Activated naive CD8-positive, alpha-beta T cell treated with anti-CD3 and anti-CD28 coated beads, Interleukin-2, amount 10 ng/mL, durations not matched to agents 7 days and 5 days (primary cell): Measurements from ENCODE around the gene PLXNA1. TPM values are rescaled to one million over a fixed set of nuclear protein-coding genes. Genes with fewer than 3 reads are reported as not detected.

Experiments
- ATAC-seq: fragments of 150-1000 bp; cut with Tn5 transposase; one replicate; pipeline ENCODE4 v1.10.0; 2021; ENCODE audit warnings: low read depth, moderate library complexity
- POLR2A ChIA-PET: fragments of 350-600 bp; sonication (Branson Sonifier 250); formaldehyde crosslinking; loops from one replicate; lab custom pipeline; 2021; ENCODE audit warnings: antibody characterized with exemption; lab: Charles Lee
- DNase-seq: peaks from one replicate; pipeline ENCODE4 v3.0.0; 2021
- H3K27ac Mint-ChIP-seq: one replicate; pipeline ENCODE4 v1.8.0; 2022; ENCODE audit warnings: mild to moderate bottlenecking, mixed read lengths
- H3K27me3 Mint-ChIP-seq: one replicate; pipeline ENCODE4 v1.8.0; 2022; ENCODE audit warnings: mild to moderate bottlenecking, moderate library complexity, mixed read lengths
- H3K36me3 Mint-ChIP-seq: one replicate; pipeline ENCODE4 v1.8.0; 2021; ENCODE audit warnings: mild to moderate bottlenecking, mixed read lengths
- H3K4me1 Mint-ChIP-seq: one replicate; pipeline ENCODE4 v1.8.0; 2021; ENCODE audit warnings: mixed read lengths
- H3K4me3 Mint-ChIP-seq: one replicate; pipeline ENCODE4 v1.8.0; 2022; ENCODE audit warnings: mild to moderate bottlenecking, moderate library complexity, mixed read lengths
- H3K9me3 Mint-ChIP-seq: one replicate; pipeline ENCODE4 v1.8.0; 2021; ENCODE audit warnings: mixed read lengths
- total RNA-seq, 2 experiments: library from RNA; stranded (reverse); gene quantifications; one replicate each; pipeline ENCODE4 v1.2.3, GENCODE V29; 2021

Gene PLXNA1
- total RNA-seq, 2 experiments from 2014 or later: 5.7 to 5.8 TPM

- no peaks in the 10 kb centered on the region for H3K9me3 Mint-ChIP-seq
- POLR2A ChIA-PET: no interaction called here
- peaks cover 4% of the 10 kb centered on the region for H3K27me3 Mint-ChIP-seq
- no peak overlapping the region for H3K4me3 Mint-ChIP-seq
- ATAC-seq (no peak), DNase-seq (no peak)
- no peaks in the 10 kb centered on the region for H3K36me3 Mint-ChIP-seq
- peaks cover 8% of the 10 kb centered on the region for H3K4me1 Mint-ChIP-seq
- no peak overlapping the region for H3K27ac Mint-ChIP-seq
Measured at GRCh38 chr3:126945171-126945721, 37.7 kb upstream of the PLXNA1 start.

GRCh38 chr3:126945891-126946290 is 37.0 kb upstream of the PLXNA1 start:
- no peak for ATAC-seq
- H3K9me3 Mint-ChIP-seq: no peaks in the 10 kb centered on the region

GRCh38 chr3:126946405-126946804 is 36.5 kb upstream of the PLXNA1 start:
- POLR2A ChIA-PET: no interaction called here
- Mint-ChIP-seq H3K4me1 (peaks cover 8% of the 10 kb centered on the region), H3K36me3 (no peaks in the 10 kb centered on the region), H3K4me3 (no peak overlapping the region), H3K27ac (no peak overlapping the region), H3K9me3 (no peaks in the 10 kb centered on the region), H3K27me3 (peaks cover 2% of the 10 kb centered on the region)
- ATAC-seq: no peak
- DNase-seq: no peak

More at GRCh38 chr3:126945891-126946290, 37.0 kb upstream of the PLXNA1 start:
- no peak overlapping the region for H3K27ac Mint-ChIP-seq
- H3K36me3 Mint-ChIP-seq: no peaks in the 10 kb centered on the region
- H3K4me1 Mint-ChIP-seq: peaks cover 8% of the 10 kb centered on the region
- DNase-seq: no peak
- POLR2A ChIA-PET: no interaction called here
- no peak overlapping the region for H3K4me3 Mint-ChIP-seq
- peaks cover 2% of the 10 kb centered on the region for H3K27me3 Mint-ChIP-seq

GRCh38 chr3:126947429-126947828 is 35.5 kb upstream of the PLXNA1 start:
- ATAC-seq: peak; percentile 39
- H3K27ac Mint-ChIP-seq: no peak overlapping the region
- POLR2A ChIA-PET: no interaction called here

GRCh38 chr3:126948980-126949535 is 33.9 kb upstream of the PLXNA1 start:
- POLR2A ChIA-PET: no interaction called here
- no peak for DNase-seq
- peaks cover 5% of the 10 kb centered on the region for H3K4me1 Mint-ChIP-seq
- ATAC-seq: no peak
- no peak overlapping the region for H3K4me3 Mint-ChIP-seq
- no peaks in the 10 kb centered on the region for H3K36me3 Mint-ChIP-seq
- H3K27ac Mint-ChIP-seq: no peak overlapping the region
- H3K27me3 Mint-ChIP-seq: peaks cover 2% of the 10 kb centered on the region
- H3K9me3 Mint-ChIP-seq: no peaks in the 10 kb centered on the region

More at GRCh38 chr3:126947429-126947828, 35.5 kb upstream of the PLXNA1 start:
- no peak for DNase-seq
- Mint-ChIP-seq H3K4me1 (peaks cover 5% of the 10 kb centered on the region), H3K4me3 (no peak overlapping the region), H3K27me3 (peaks cover 2% of the 10 kb centered on the region), H3K9me3 (no peaks in the 10 kb centered on the region), H3K36me3 (no peaks in the 10 kb centered on the region)

GRCh38 chr3:126951561-126951960 is 31.4 kb upstream of the PLXNA1 start:
- DNase-seq (no peak), ATAC-seq (no peak)
- Mint-ChIP-seq H3K36me3 (no peaks in the 10 kb centered on the region), H3K9me3 (no peaks in the 10 kb centered on the region), H3K4me1 (peaks cover 5% of the 10 kb centered on the region), H3K27ac (no peak overlapping the region), H3K27me3 (no peaks in the 10 kb centered on the region), H3K4me3 (no peak overlapping the region)
- POLR2A ChIA-PET: no interaction called here

- ATAC-seq (no peak), DNase-seq (no peak)
- H3K36me3 Mint-ChIP-seq: no peaks in the 10 kb centered on the region
- no peaks in the 10 kb centered on the region for H3K27me3 Mint-ChIP-seq
- POLR2A ChIA-PET: interaction anchor here (0.6 kb wide), 1 partner anchor 39 kb away, joined by 3 read pairs; no protein-coding TSS in a partner anchor
- H3K9me3 Mint-ChIP-seq: no peaks in the 10 kb centered on the region
- no peak overlapping the region for H3K4me3 Mint-ChIP-seq
- no peak overlapping the region for H3K27ac Mint-ChIP-seq
- H3K4me1 Mint-ChIP-seq: peaks cover 2% of the 10 kb centered on the region
Measured at GRCh38 chr3:126952261-126952982, 30.5 kb upstream of the PLXNA1 start.

- H3K9me3 Mint-ChIP-seq: no peaks in the 10 kb centered on the region
- no peak overlapping the region for H3K4me3 Mint-ChIP-seq
- no peaks in the 10 kb centered on the region for H3K36me3 Mint-ChIP-seq
- H3K27me3 Mint-ChIP-seq: no peaks in the 10 kb centered on the region
- ATAC-seq (no peak), DNase-seq (no peak)
- POLR2A ChIA-PET: no interaction called here
- H3K4me1 Mint-ChIP-seq: peaks cover 2% of the 10 kb centered on the region
- H3K27ac Mint-ChIP-seq: no peak overlapping the region
Measured at GRCh38 chr3:126952983-126953660, 29.8 kb upstream of the PLXNA1 start.

- no peak for DNase-seq
- H3K36me3 Mint-ChIP-seq: no peaks in the 10 kb centered on the region
- no peaks in the 10 kb centered on the region for H3K9me3 Mint-ChIP-seq
- H3K27me3 Mint-ChIP-seq: no peaks in the 10 kb centered on the region
- ATAC-seq: no peak
- no peak overlapping the region for H3K27ac Mint-ChIP-seq
- H3K4me1 Mint-ChIP-seq: no peaks in the 10 kb centered on the region
- no peak overlapping the region for H3K4me3 Mint-ChIP-seq
- POLR2A ChIA-PET: no interaction called here
Measured at GRCh38 chr3:126954141-126954842, 28.6 kb upstream of the PLXNA1 start.

- no peaks in the 10 kb centered on the region for H3K9me3 Mint-ChIP-seq
- DNase-seq (no peak), ATAC-seq (no peak)
- POLR2A ChIA-PET: no interaction called here
- no peaks in the 10 kb centered on the region for H3K4me1 Mint-ChIP-seq
- H3K4me3 Mint-ChIP-seq: no peak overlapping the region
- no peak overlapping the region for H3K27ac Mint-ChIP-seq
- no peaks in the 10 kb centered on the region for H3K36me3 Mint-ChIP-seq
- H3K27me3 Mint-ChIP-seq: no peaks in the 10 kb centered on the region
Measured at GRCh38 chr3:126955004-126955790, 27.7 kb upstream of the PLXNA1 start.

GRCh38 chr3:126956361-126956760 is 26.6 kb upstream of the PLXNA1 start:
- Mint-ChIP-seq H3K27me3 (no peaks in the 10 kb centered on the region), H3K27ac (no peak overlapping the region), H3K4me3 (no peak overlapping the region), H3K36me3 (no peaks in the 10 kb centered on the region), H3K4me1 (no peaks in the 10 kb centered on the region), H3K9me3 (no peaks in the 10 kb centered on the region)
- DNase-seq (no peak), ATAC-seq (no peak)
- POLR2A ChIA-PET: no interaction called here

GRCh38 chr3:126956866-126957650 is 25.9 kb upstream of the PLXNA1 start:
- POLR2A ChIA-PET: no interaction called here
- ATAC-seq: no peak
- DNase-seq: no peak
- Mint-ChIP-seq H3K4me3 (no peak overlapping the region), H3K27me3 (no peaks in the 10 kb centered on the region), H3K4me1 (no peaks in the 10 kb centered on the region), H3K27ac (no peak overlapping the region), H3K9me3 (no peaks in the 10 kb centered on the region), H3K36me3 (no peaks in the 10 kb centered on the region)
